HepG2 (cell line): ENCODE results near the gene MAST1. TPM values are rescaled to one million over a fixed set of nuclear protein-coding genes. Genes with fewer than 3 reads are reported as not detected.
A peak's percentile ranks its signal among the peaks of the same experiment; 100 is the strongest.

ENCODE experiments used
- ADNP ChIP-seq: sonication (generic); formaldehyde crosslinking; IDR thresholded peaks from 2 replicates; pipeline ENCODE4 v1.4.0; 2020; ENCODE audit warnings: missing genetic modification reagents
- ATAD3A ChIP-seq: sonication (generic); formaldehyde crosslinking; IDR thresholded peaks from 2 replicates; pipeline ENCODE4 v1.4.0; 2020; ENCODE audit warnings: missing genetic modification reagents
- ATF3 ChIP-seq: sonication (generic); formaldehyde crosslinking; IDR thresholded peaks from 2 replicates; pipeline ENCODE4 v1.4.0; 2020; ENCODE audit warnings: missing genetic modification reagents
- CENPX ChIP-seq: sonication (generic); formaldehyde crosslinking; IDR thresholded peaks from 2 replicates; pipeline ENCODE4 v1.9.0; 2021; ENCODE audit warnings: mild to moderate bottlenecking, missing genetic modification reagents, moderate library complexity
- FOXK1 ChIP-seq: sonication (generic); formaldehyde crosslinking; IDR thresholded peaks from 2 replicates; pipeline ENCODE4 v1.4.0; 2020; ENCODE audit warnings: low read depth, missing genetic modification reagents, borderline replicate concordance
- GTF2F1 ChIP-seq: fragments of 150-350 bp; IDR thresholded peaks from 2 replicates; pipeline ENCODE4 v1.6.1; 2014; ENCODE audit warnings: low read length
- GZF1 ChIP-seq: sonication (generic); formaldehyde crosslinking; IDR thresholded peaks from 2 replicates; pipeline ENCODE4 v1.5.1; 2020; ENCODE audit warnings: mild to moderate bottlenecking, missing genetic modification reagents
- HOMEZ ChIP-seq: IDR thresholded peaks from 2 replicates; pipeline ENCODE4 v1.6.1; 2016; ENCODE audit warnings: low read depth
- LRRFIP1 ChIP-seq: sonication (generic); formaldehyde crosslinking; conservative IDR thresholded peaks from 2 replicates; pipeline ENCODE4 v1.4.0; 2020; ENCODE audit warnings: missing genetic modification reagents
- NPAS2 ChIP-seq: sonication (generic); formaldehyde crosslinking; IDR thresholded peaks from 2 replicates; pipeline ENCODE4 v1.8.0; 2022; ENCODE audit warnings: mild to moderate bottlenecking, missing genetic modification reagents, borderline replicate concordance
- PPARG ChIP-seq: conservative IDR thresholded peaks from 2 replicates; pipeline ENCODE4 v1.6.1; 2016; ENCODE audit warnings: missing biosample characterization, missing genetic modification reagents
- ZBTB49 ChIP-seq: sonication (generic); formaldehyde crosslinking; IDR thresholded peaks from 2 replicates; pipeline ENCODE4 v1.4.0; 2020; ENCODE audit warnings: missing genetic modification reagents, borderline replicate concordance
- ZEB1 ChIP-seq: IDR thresholded peaks from 2 replicates; pipeline ENCODE4 v1.6.1; 2012; ENCODE audit warnings: mild to moderate bottlenecking, low read depth, inconsistent platforms; ENCODE audit not compliant: insufficient replicate concordance
- ZGPAT ChIP-seq: IDR thresholded peaks from 2 replicates; pipeline ENCODE4 v1.6.1; 2016; ENCODE audit warnings: mild to moderate bottlenecking
- ZNF10 ChIP-seq: sonication (generic); formaldehyde crosslinking; IDR thresholded peaks from 2 replicates; pipeline ENCODE4 v1.4.0; 2020; ENCODE audit warnings: mild to moderate bottlenecking, low read depth, missing genetic modification reagents, borderline replicate concordance
- ZNF30 ChIP-seq: sonication (generic); formaldehyde crosslinking; IDR thresholded peaks from 2 replicates; pipeline ENCODE4 v1.5.0; 2020; ENCODE audit warnings: mild to moderate bottlenecking, missing genetic modification reagents
- ZNF326 ChIP-seq: sonication (generic); formaldehyde crosslinking; IDR thresholded peaks from 2 replicates; pipeline ENCODE4 v1.4.0; 2020; ENCODE audit warnings: missing genetic modification reagents, borderline replicate concordance
- ZNF343 ChIP-seq: sonication (generic); formaldehyde crosslinking; IDR thresholded peaks from 2 replicates; pipeline ENCODE4 v1.4.0; 2020; ENCODE audit warnings: mild to moderate bottlenecking, missing genetic modification reagents
- ZNF460 ChIP-seq: sonication (generic); formaldehyde crosslinking; IDR thresholded peaks from 2 replicates; pipeline ENCODE4 v1.5.1; 2020; ENCODE audit warnings: missing genetic modification reagents, mild to moderate bottlenecking, borderline replicate concordance
- ZNF782 ChIP-seq: sonication (generic); formaldehyde crosslinking; IDR thresholded peaks from 2 replicates; pipeline ENCODE4 v1.4.0; 2020; ENCODE audit warnings: missing genetic modification reagents, mild to moderate bottlenecking, borderline replicate concordance
- ZNF878 ChIP-seq: sonication (generic); formaldehyde crosslinking; IDR thresholded peaks from 2 replicates; pipeline ENCODE4 v1.8.1; 2023; ENCODE audit warnings: mild to moderate bottlenecking, missing genetic modification reagents, moderate library complexity
- polyA plus RNA-seq, 8 experiments: library from polyadenylated mRNA; depleted of rRNA in 3 of 8; stranded (reverse) in 7 of 8; unstranded in 1 of 8; fragments of >200 nt; fragmentation: Illumina TruSeq in 4 of 8; extraction: Trizol in 4 of 8; gene quantifications; 2 replicates each; pipeline versions ENCODE4 v1.2.1 to v1.2.3, GENCODE V29; 2011 to 2016; ENCODE audit warnings: low read depth in 4 of 8, missing spikeins in 1 of 8, mixed read lengths in 1 of 8; ENCODE audit not compliant: insufficient read depth in 1 of 8
- total RNA-seq, 5 experiments: library from RNA; depleted of rRNA; stranded (reverse); fragments of >200 nt; fragmentation: Illumina TruSeq; extraction: Trizol; gene quantifications; 2 replicates each; pipeline ENCODE4 v1.2.3, GENCODE V29; 2016; ENCODE audit warnings: low read depth in 1 of 5

Gene MAST1
- total and polyA plus RNA-seq, 2 of the 13 experiments (the other 11 are each of a cell fraction or from before 2014, with no cell fraction given), result 0.73 to 4.7 TPM

GRCh38 chr19:12806242-12807081, 31.9 kb upstream of the MAST1 start, which contains the start of gene RNASEH2A (continued):
- TF ChIP-seq ZBTB49 (CRISPR knock-in tag), result no peak
- TF ChIP-seq GZF1 (CRISPR knock-in tag), result 0 out of 2 replicates have a peak, but pooled peaks have one; percentile 43
- TF ChIP-seq ZNF10 (CRISPR knock-in tag), result no peak
- TF ChIP-seq GTF2F1, result no peak
- TF ChIP-seq FOXK1 (CRISPR knock-in tag), result peak; percentile 70; the same call in 1 of the 2 replicates
- peak; percentile 7; the same call in 1 of the 2 replicates for TF ChIP-seq ZNF878
- TF ChIP-seq ATAD3A (CRISPR knock-in tag), result no peak
- TF ChIP-seq LRRFIP1, result no peak
- no peak for TF ChIP-seq ZNF460 (CRISPR knock-in tag)
- peak; percentile 67; the same call in 1 of the 2 replicates for TF ChIP-seq PPARG (CRISPR knock-in tag)
- TF ChIP-seq CENPX (CRISPR knock-in tag), result no peak
- peak; percentile 52 for TF ChIP-seq ZEB1
- peak; percentile 89; the same call in 1 of the 2 replicates for TF ChIP-seq ZNF343 (CRISPR knock-in tag)
- no peak for TF ChIP-seq ADNP (CRISPR knock-in tag)
- TF ChIP-seq ZNF30 (CRISPR knock-in tag), result no peak
- no peak for TF ChIP-seq HOMEZ (CRISPR knock-in tag)
- no peak for TF ChIP-seq NPAS2
- peak; percentile 17; the same call in 1 of the 2 replicates for TF ChIP-seq ATF3 (CRISPR knock-in tag)
- no peak for TF ChIP-seq ZNF326 (CRISPR knock-in tag)
- peak; percentile 87 for TF ChIP-seq ZGPAT
- peak; percentile 67; the same call in 1 of the 2 replicates for TF ChIP-seq ZNF782
